ENCODE results near the gene C10orf105. TPM values are rescaled to one million over a fixed set of nuclear protein-coding genes. Genes with fewer than 3 reads are reported as not detected.

Gene C10orf105
- total RNA-seq, 2 experiments from 2014 or later: 0.73 to 1.1 TPM

DNA sequence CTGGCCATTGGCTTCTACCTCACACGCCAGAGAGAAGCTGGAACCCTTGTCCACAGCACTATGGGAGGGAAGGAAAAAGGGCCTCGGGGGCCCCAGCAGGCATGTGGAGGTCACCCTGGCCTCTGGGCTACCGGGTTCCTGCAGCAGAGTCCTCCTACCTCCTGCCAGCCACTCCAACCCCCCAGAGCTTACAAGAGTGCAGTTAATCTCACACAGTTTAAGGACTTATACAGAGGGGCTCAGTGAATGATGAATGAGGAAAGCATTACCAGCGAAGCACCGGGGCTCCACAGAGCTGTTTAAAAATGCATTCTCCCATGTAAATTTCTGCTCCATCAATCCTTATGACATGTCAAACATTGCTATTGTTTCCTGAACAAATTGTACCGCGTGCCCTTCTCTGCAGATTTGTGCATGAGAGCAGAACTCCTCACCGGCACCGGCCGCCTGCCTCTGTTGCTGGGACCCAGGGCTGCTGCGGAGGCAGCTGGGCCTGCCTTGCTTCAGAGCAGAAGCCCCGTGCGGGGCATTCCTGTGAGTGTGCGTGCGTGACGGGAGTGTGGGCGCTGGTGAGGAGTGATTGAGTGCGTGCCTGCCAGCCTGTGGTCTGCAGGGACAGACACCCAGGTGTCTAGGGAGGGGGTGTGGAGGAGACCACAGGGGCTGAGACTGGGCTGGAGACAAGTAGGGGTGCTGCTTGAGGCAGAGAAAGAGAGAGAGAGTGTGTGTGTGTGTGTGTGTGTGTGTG, 52.8 kb downstream of the C10orf105 start:
- ChIA-PET POLR2A (no interaction called here), CTCF (interaction anchor here (0.6 to 1.7 kb wide), 3 partner anchors 41 to 145 kb away, joined by 3 to 9 read pairs (median 3); no protein-coding TSS in a partner anchor)
- DNase-seq: no peak
- no peaks in the 10 kb centered on the region for H3K36me3 Mint-ChIP-seq (ENCODE audit: low read depth)
- no peak overlapping the region for H3K4me3 Mint-ChIP-seq
- H3K4me1 Mint-ChIP-seq (ENCODE audit: low read depth): peaks cover 27% of the 10 kb centered on the region
- peaks cover 4% of the 10 kb centered on the region for H3K27me3 Mint-ChIP-seq (ENCODE audit: low read depth)
- no peaks in the 10 kb centered on the region for H3K9me3 Mint-ChIP-seq (ENCODE audit: insufficient read depth)
- peak; percentile 47 for ATAC-seq
- peak overlapping the region; percentile 80 for H3K27ac Mint-ChIP-seq

DNA sequence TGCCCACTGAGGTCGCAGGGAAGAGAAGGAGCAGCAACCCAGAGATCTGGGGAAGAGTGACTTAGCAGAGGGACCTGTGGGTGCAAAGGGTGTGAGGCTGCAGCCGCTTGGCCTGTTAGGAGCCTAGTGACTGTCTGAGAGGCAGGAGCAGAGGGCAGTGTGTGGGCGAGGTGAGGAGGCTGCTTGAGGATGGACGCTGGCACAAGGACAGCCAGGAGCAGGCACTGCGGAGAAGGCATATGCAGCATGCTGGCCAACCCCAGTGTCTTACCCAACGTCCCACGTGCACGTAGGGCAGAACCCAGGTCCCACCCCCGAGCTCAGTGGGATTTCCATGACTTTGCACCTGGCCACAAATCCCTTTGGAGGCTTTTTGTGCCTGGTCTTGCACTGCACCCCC, 54.1 kb downstream of the C10orf105 start:
- peaks cover 4% of the 10 kb centered on the region for H3K27me3 Mint-ChIP-seq (ENCODE audit: low read depth)
- no peaks in the 10 kb centered on the region for H3K36me3 Mint-ChIP-seq (ENCODE audit: low read depth)
- ATAC-seq: no peak
- POLR2A ChIA-PET: no interaction called here
- no peaks in the 10 kb centered on the region for H3K9me3 Mint-ChIP-seq (ENCODE audit: insufficient read depth)
- no peak for DNase-seq
- peaks cover 27% of the 10 kb centered on the region for H3K4me1 Mint-ChIP-seq (ENCODE audit: low read depth)
- H3K4me3 Mint-ChIP-seq: no peak overlapping the region
- H3K27ac Mint-ChIP-seq: peak overlapping the region; percentile 27
- CTCF ChIA-PET: interaction anchor here (1.4 to 3.0 kb wide), 3 partner anchors 29 to 43 kb away, joined by 4 to 10 read pairs (median 10); no protein-coding TSS in a partner anchor

DNA sequence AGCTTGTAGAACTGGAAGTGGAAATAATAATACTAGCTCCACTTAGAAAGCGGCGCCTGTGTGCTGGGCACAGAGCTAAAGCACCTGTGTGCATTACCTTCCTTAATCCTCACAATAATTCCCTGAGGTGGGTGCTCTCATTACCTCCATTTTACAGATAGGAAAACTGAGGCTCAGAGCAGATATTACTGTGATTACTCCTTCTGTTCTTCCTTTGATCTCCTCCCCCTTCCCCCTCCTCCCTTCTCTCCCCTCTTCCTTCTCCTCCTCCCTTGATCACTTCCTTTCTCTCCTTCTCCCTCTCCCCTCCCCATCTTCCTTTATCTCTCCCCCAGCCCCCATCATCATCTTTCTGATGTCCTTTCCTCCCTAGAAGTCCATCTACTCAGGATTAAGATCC, 55.0 kb downstream of the C10orf105 start:
- Mint-ChIP-seq H3K9me3 (ENCODE audit: insufficient read depth) (no peaks in the 10 kb centered on the region), H3K36me3 (ENCODE audit: low read depth) (no peaks in the 10 kb centered on the region), H3K4me3 (no peak overlapping the region), H3K27me3 (ENCODE audit: low read depth) (peaks cover 4% of the 10 kb centered on the region), H3K27ac (no peak overlapping the region), H3K4me1 (ENCODE audit: low read depth) (peaks cover 27% of the 10 kb centered on the region)
- no peak for ATAC-seq
- CTCF ChIA-PET: interaction anchor here (0.6 to 3.0 kb wide), 6 partner anchors 14 to 147 kb away, joined by 3 to 10 read pairs (median 4); partner anchors contain the start of gene VSIR
- POLR2A ChIA-PET: no interaction called here
- no peak for DNase-seq

DNA sequence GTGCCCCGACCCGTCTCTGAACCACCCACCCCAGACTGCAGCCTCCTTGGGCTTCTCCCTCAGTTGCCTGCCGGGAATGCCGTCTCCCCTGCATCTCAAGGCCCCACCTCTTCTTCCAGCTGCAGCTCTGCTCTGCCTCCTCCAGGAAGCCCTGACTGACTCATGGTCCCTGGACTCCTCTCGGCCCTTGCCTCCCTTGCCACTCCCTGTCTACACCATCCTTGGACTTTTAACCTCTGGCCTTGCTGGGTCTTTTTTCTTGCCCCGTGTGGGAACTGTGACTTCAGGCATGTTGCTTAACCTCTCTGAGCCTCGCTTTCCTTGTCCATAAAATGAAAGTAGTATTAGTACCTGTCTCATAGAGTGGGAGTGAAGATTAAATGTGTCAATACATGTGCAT, 56.3 kb downstream of the C10orf105 start:
- H3K4me1 Mint-ChIP-seq (ENCODE audit: low read depth): peaks cover 29% of the 10 kb centered on the region
- DNase-seq (no peak), ATAC-seq (no peak)
- H3K27me3 Mint-ChIP-seq (ENCODE audit: low read depth): peaks cover 4% of the 10 kb centered on the region
- H3K36me3 Mint-ChIP-seq (ENCODE audit: low read depth): no peaks in the 10 kb centered on the region
- POLR2A ChIA-PET: no interaction called here
- H3K4me3 Mint-ChIP-seq: no peak overlapping the region
- H3K27ac Mint-ChIP-seq: no peak overlapping the region
- H3K9me3 Mint-ChIP-seq (ENCODE audit: insufficient read depth): no peaks in the 10 kb centered on the region
- CTCF ChIA-PET: interaction anchor here (3.0 kb wide), 1 partner anchor 33 kb away, joined by 10 read pairs; no protein-coding TSS in a partner anchor

DNA sequence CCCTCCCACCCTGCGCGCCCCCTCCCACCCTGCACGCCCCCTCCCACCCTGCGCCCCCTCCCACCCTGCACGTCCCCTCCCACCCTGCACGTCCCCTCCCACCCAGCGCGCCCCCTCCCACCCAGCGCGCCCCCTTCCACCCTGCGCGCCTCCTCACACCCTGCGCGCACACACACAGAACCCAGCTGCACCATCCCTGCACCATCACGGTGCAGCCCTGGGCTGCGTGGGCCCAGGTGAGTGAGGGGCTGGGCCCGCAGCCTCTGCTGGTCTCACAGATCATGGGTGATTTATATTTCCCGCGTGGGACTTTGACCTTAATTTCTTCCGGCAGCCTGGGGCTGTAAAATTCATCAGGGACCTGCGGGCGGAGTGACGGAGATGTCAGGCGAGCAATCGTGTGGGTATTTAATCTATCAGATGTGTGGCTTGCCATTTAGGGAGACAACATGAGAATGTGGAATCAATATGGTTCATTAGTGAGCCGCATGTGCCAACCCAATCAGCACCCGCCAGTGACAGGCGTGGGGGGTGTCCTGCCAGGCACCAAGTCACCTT, 57.7 kb downstream of the C10orf105 start:
- Mint-ChIP-seq H3K27me3 (ENCODE audit: low read depth) (peaks cover 4% of the 10 kb centered on the region), H3K4me1 (ENCODE audit: low read depth) (peaks cover 17% of the 10 kb centered on the region), H3K36me3 (ENCODE audit: low read depth) (no peaks in the 10 kb centered on the region), H3K9me3 (ENCODE audit: insufficient read depth) (no peaks in the 10 kb centered on the region), H3K27ac (no peak overlapping the region), H3K4me3 (no peak overlapping the region)
- CTCF ChIA-PET: no interaction called here
- POLR2A ChIA-PET: no interaction called here
- ATAC-seq (no peak), DNase-seq (no peak)

Other genes with a start within 250 kb of the C10orf105 start
- 100 to 1,000 TPM; 127 to 133 TPM for gene VSIR, start 53.7 kb upstream of the C10orf105 start, total RNA-seq
- gene PSAP, start 131.5 kb upstream of the C10orf105 start, total RNA-seq: 100 to 1,000 TPM; 112 to 113 TPM
- gene CHST3, start 244.6 kb upstream of the C10orf105 start, total RNA-seq: not detected